Neural cell (in vitro differentiated cells): ENCODE data around the gene KAT14. TPM values are rescaled to one million over a fixed set of nuclear protein-coding genes. Genes with fewer than 3 reads are reported as not detected.
"Not testable (repeated sequence)": the region's sequence is repeated elsewhere in the genome, so short reads cannot be mapped to it uniquely, and the experiment has no call there.

Experiments
- H2AFZ ChIP-seq: fragments of 200-600, 300-800 bp; sonication (generic), shearing (Covaris generic); 2 replicates; pipeline ENCODE4 v1.6.0; 2014; ENCODE audit warnings: low read depth, mild to moderate bottlenecking, antibody characterized with exemption, low read length, moderate library complexity
- H3F3A ChIP-seq: fragments of 200-600 bp; shearing (Covaris generic); 2 replicates; pipeline ENCODE4 v1.6.1; 2016; ENCODE audit warnings: mild to moderate bottlenecking, moderate library complexity, mixed read lengths, antibody characterized with exemption, low read length; ENCODE audit not compliant: insufficient read depth, poor library complexity, severe bottlenecking
- H3K27ac ChIP-seq: fragments of 200-600, 300-800 bp; sonication (generic), shearing (Covaris generic); 2 replicates; pipeline ENCODE4 v1.5.1; 2014; ENCODE audit warnings: mild to moderate bottlenecking, low read length, moderate library complexity
- H3K27me3 ChIP-seq: fragments of 300-800, 200-600 bp; sonication (generic), shearing (Covaris generic); 2 replicates; pipeline ENCODE4 v1.6.0; 2014; ENCODE audit warnings: mild to moderate bottlenecking, low read depth, low read length, moderate library complexity; ENCODE audit not compliant: insufficient read depth
- H3K36me3 ChIP-seq: fragments of 300-800, 200-600 bp; sonication (generic), shearing (Covaris generic); 2 replicates; pipeline ENCODE4 v1.5.1; 2014; ENCODE audit warnings: mild to moderate bottlenecking, antibody characterized with exemption, low read length, moderate library complexity; ENCODE audit not compliant: insufficient read depth
- H3K4me2 ChIP-seq: fragments of 300-800, 200-600 bp; sonication (generic), shearing (Covaris generic); 2 replicates; pipeline ENCODE4 v1.6.0; 2014; ENCODE audit warnings: mild to moderate bottlenecking, low read length
- H3K4me3 ChIP-seq: fragments of 300-800, 200-600 bp; sonication (generic), shearing (Covaris generic); 2 replicates; pipeline ENCODE4 v1.5.1; 2014; ENCODE audit warnings: mild to moderate bottlenecking, low read length, moderate library complexity
- H3K79me2 ChIP-seq: fragments of 200-600 bp; shearing (Covaris generic); replicated peaks from 2 replicates; pipeline ENCODE4 v1.6.0; 2014; ENCODE audit warnings: mild to moderate bottlenecking, low read length, moderate library complexity; ENCODE audit not compliant: insufficient read depth
- H3K9ac ChIP-seq: fragments of 300-800, 200-600 bp; sonication (generic), shearing (Covaris generic); 2 replicates; pipeline ENCODE4 v1.6.1; 2016; ENCODE audit warnings: mild to moderate bottlenecking, low read length, mixed read lengths
- H3K9me2 ChIP-seq: fragments of 200-600 bp; shearing (Covaris generic); 2 replicates; pipeline ENCODE4 v1.6.1; 2016; ENCODE audit warnings: mild to moderate bottlenecking, low read length, mixed read lengths; ENCODE audit not compliant: insufficient read depth
- H3K9me3 ChIP-seq: fragments of 200-600, 300-800 bp; sonication (generic), shearing (Covaris generic); 2 replicates; pipeline ENCODE4 v1.6.1; 2016; ENCODE audit warnings: mild to moderate bottlenecking, mixed run types, low read length, moderate library complexity, mixed read lengths
- H4K20me1 ChIP-seq: fragments of 200-600 bp; shearing (Covaris generic); 2 replicates; pipeline ENCODE4 v1.6.1; 2016; ENCODE audit warnings: mild to moderate bottlenecking, mixed run types; ENCODE audit not compliant: insufficient read depth
- EP300 ChIP-seq: fragments of 450-650 bp; conservative IDR thresholded peaks from 2 replicates; pipeline ENCODE4 v1.6.1; 2014; ENCODE audit warnings: antibody characterized with exemption, mild to moderate bottlenecking, moderate library complexity; ENCODE audit not compliant: poor library complexity, severe bottlenecking
- EZH2 ChIP-seq: fragments of 200-600, 300-800 bp; shearing (Covaris generic), sonication (generic); IDR thresholded peaks from 2 replicates; pipeline ENCODE4 v1.6.1; 2014; ENCODE audit warnings: antibody characterized with exemption, low read length, borderline replicate concordance, mild to moderate bottlenecking; ENCODE audit not compliant: insufficient read depth, poor library complexity, severe bottlenecking
- MXI1 ChIP-seq: fragments of 450-650 bp; conservative IDR thresholded peaks from 2 replicates; pipeline ENCODE4 v1.6.1; 2014; ENCODE audit warnings: antibody characterized with exemption, mild to moderate bottlenecking; ENCODE audit not compliant: poor library complexity, severe bottlenecking
- POLR2AphosphoS5 ChIP-seq: IDR thresholded peaks from 2 replicates; pipeline ENCODE4 v1.6.1; 2012
- RAD21 ChIP-seq: fragments of 450-650 bp; conservative IDR thresholded peaks from 2 replicates; pipeline ENCODE4 v1.6.1; 2014; ENCODE audit warnings: antibody characterized with exemption, mild to moderate bottlenecking, moderate library complexity
- SMC3 ChIP-seq: fragments of 450-650 bp; conservative IDR thresholded peaks from 2 replicates; pipeline ENCODE4 v1.6.1; 2014; ENCODE audit warnings: antibody characterized with exemption, mild to moderate bottlenecking, moderate library complexity; ENCODE audit not compliant: poor library complexity
- TAF1 ChIP-seq: IDR thresholded peaks from 2 replicates; pipeline ENCODE4 v1.6.1; 2012; ENCODE audit warnings: low read depth
- polyA plus RNA-seq: library from polyadenylated mRNA; depleted of rRNA; stranded (reverse); fragments of >200 nt; gene quantifications from 2 replicates; pipeline ENCODE4 v1.2.3, GENCODE V29; 2014
- TF ChIP-seq, protein P1 (sequence below): IDR thresholded peaks from 2 replicates; pipeline ENCODE4 v1.6.1; 2012; ENCODE audit warnings: borderline replicate concordance
- TF ChIP-seq, protein P2 (sequence below): fragments of 450-650 bp; IDR thresholded peaks from 2 replicates; pipeline ENCODE4 v1.5.1; 2014; ENCODE audit warnings: antibody characterized with exemption, mild to moderate bottlenecking, moderate library complexity; ENCODE audit not compliant: poor library complexity, severe bottlenecking

Gene KAT14
- polyA plus RNA-seq, 1 donor from 2014 or later: 19.3 TPM

DNA sequence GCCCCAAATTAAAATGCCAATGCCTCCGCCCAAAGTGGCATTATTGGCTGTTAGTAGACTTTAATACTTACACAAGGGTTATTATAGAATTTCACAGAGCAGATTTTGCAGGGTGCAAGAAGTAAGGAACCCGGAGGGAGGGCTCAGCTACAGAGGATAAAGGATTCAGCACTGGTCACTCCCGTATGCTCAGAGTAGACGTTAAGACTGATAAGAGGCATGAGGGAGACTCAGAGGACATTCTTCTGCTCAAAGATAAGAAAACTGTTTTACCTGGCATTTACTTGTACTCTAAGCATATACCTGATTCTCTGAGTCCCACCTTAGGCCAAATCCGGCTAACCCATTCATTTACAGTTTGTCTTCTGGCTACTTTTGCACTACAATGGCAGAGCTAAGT, 43.5 kb upstream of the KAT14 start:
- no peaks in the 10 kb centered on the region for H3K9me2 ChIP-seq
- no peaks in the 10 kb centered on the region for H3K36me3 ChIP-seq
- H3K9ac ChIP-seq: no peak overlapping the region
- H3K79me2 ChIP-seq: no peaks in the 10 kb centered on the region
- H4K20me1 ChIP-seq: no peaks in the 10 kb centered on the region
- no peak overlapping the region for H3K4me2 ChIP-seq
- no peaks in the 10 kb centered on the region for H3F3A ChIP-seq
- no peak overlapping the region for H3K4me3 ChIP-seq
- TF ChIP-seq MXI1 (no peak), POLR2AphosphoS5 (no peak), EZH2 (no peak), RAD21 (no peak), TAF1 (no peak), SMC3 (no peak)
- TF ChIP-seq, protein P1, sequence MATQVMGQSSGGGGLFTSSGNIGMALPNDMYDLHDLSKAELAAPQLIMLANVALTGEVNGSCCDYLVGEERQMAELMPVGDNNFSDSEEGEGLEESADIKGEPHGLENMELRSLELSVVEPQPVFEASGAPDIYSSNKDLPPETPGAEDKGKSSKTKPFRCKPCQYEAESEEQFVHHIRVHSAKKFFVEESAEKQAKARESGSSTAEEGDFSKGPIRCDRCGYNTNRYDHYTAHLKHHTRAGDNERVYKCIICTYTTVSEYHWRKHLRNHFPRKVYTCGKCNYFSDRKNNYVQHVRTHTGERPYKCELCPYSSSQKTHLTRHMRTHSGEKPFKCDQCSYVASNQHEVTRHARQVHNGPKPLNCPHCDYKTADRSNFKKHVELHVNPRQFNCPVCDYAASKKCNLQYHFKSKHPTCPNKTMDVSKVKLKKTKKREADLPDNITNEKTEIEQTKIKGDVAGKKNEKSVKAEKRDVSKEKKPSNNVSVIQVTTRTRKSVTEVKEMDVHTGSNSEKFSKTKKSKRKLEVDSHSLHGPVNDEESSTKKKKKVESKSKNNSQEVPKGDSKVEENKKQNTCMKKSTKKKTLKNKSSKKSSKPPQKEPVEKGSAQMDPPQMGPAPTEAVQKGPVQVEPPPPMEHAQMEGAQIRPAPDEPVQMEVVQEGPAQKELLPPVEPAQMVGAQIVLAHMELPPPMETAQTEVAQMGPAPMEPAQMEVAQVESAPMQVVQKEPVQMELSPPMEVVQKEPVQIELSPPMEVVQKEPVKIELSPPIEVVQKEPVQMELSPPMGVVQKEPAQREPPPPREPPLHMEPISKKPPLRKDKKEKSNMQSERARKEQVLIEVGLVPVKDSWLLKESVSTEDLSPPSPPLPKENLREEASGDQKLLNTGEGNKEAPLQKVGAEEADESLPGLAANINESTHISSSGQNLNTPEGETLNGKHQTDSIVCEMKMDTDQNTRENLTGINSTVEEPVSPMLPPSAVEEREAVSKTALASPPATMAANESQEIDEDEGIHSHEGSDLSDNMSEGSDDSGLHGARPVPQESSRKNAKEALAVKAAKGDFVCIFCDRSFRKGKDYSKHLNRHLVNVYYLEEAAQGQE: no peak
- H3K27me3 ChIP-seq: no peaks in the 10 kb centered on the region
- no peaks in the 10 kb centered on the region for H3K9me3 ChIP-seq
- H2AFZ ChIP-seq: no peak overlapping the region
- no peak overlapping the region for H3K27ac ChIP-seq

DNA sequence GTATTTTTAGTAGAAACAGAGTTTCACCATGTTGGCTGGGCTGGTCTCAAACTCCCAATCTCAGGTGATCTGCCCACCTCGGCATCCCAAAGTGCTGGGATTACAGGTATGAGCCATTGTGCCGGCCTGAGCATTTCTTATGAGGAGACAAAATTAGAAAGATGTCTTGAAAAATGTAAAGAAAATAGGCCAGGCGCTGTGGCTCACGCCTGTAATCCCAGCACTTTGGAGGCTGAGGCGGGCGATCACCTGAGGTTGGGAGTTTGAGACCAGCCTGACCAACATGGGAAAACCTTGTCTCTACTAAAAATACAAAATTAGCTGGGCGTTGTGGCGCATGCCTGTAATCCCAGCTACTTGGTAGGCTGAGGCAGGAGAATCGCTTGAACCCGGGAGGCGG, 37.1 kb upstream of the KAT14 start:
- H3K36me3 ChIP-seq, H3K9me3 ChIP-seq, H3K4me2 ChIP-seq, H3K79me2 ChIP-seq, H2AFZ ChIP-seq, H3K27me3 ChIP-seq, H3K27ac ChIP-seq, H3K9me2 ChIP-seq, H3K9ac ChIP-seq, H3F3A ChIP-seq, H4K20me1 ChIP-seq, H3K4me3 ChIP-seq: not testable (repeated sequence)

DNA sequence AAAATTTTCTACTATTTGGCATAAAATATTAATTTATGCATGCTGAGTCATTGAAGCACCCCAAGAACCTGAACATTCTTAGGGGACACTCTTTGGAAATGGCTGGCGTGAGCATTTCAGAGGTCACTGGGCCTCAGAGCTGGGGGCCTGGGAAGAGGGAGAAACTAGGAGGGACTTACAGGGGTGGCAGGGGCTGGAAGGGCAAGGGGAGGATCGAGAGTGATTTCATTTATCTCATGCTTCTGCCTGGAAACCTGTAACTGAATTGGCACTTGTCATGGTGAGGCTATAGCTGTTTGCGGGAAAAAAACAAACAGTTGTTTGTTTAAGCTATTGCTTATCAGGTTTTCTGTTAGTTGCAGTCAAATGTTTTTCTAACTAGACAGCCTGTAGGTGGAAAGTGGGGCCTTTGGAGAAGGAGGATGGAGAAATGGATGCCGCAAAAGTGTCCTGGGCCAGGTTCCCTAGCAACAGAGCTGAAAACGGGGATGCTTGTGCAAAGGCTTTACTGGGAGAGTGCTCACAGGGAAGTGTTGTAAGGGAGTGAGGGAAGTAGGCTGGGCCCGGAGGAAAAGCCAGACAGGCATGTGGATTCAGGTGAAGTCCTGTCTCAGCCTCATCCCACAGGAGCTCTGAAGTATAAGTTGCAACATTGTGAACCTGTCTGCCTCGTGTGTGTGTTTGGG, 36.4 kb upstream of the KAT14 start:
- Histone ChIP-seq H3K79me2 (no peaks in the 10 kb centered on the region), H3K27me3 (no peaks in the 10 kb centered on the region), H3K9ac (no peak overlapping the region), H3F3A (no peaks in the 10 kb centered on the region), H3K9me2 (no peaks in the 10 kb centered on the region), H3K27ac (no peak overlapping the region), H2AFZ (no peak overlapping the region), H3K4me2 (no peak overlapping the region), H4K20me1 (no peaks in the 10 kb centered on the region), H3K36me3 (no peaks in the 10 kb centered on the region), H3K9me3 (no peaks in the 10 kb centered on the region), H3K4me3 (no peak overlapping the region)
- TF ChIP-seq TAF1 (no peak), SMC3 (no peak), EP300 (no peak), RAD21 (no peak), POLR2AphosphoS5 (no peak), EZH2 (no peak), MXI1 (no peak)
- TF ChIP-seq, protein P2, sequence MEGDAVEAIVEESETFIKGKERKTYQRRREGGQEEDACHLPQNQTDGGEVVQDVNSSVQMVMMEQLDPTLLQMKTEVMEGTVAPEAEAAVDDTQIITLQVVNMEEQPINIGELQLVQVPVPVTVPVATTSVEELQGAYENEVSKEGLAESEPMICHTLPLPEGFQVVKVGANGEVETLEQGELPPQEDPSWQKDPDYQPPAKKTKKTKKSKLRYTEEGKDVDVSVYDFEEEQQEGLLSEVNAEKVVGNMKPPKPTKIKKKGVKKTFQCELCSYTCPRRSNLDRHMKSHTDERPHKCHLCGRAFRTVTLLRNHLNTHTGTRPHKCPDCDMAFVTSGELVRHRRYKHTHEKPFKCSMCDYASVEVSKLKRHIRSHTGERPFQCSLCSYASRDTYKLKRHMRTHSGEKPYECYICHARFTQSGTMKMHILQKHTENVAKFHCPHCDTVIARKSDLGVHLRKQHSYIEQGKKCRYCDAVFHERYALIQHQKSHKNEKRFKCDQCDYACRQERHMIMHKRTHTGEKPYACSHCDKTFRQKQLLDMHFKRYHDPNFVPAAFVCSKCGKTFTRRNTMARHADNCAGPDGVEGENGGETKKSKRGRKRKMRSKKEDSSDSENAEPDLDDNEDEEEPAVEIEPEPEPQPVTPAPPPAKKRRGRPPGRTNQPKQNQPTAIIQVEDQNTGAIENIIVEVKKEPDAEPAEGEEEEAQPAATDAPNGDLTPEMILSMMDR: no peak
- TF ChIP-seq, protein P1: no peak
